ENCODE data around the gene RTCA.

The RTCA gene

GRCh38 chr1:100298512-100298911 lies 32.5 kb downstream of the RTCA start:
- no peak for TF ChIP-seq CTCF (IDR thresholded peaks at IDR 0.05; ENCODE audit: low read depth, low read length, missing control alignments)
- no peak overlapping the region for H3K4me3 ChIP-seq (ENCODE audit: low read depth, low read length)
- no peak for DNase-seq (ENCODE audit: low read depth)

GRCh38 chr1:100299521-100300222 lies 33.7 kb downstream of the RTCA start:
- no peak overlapping the region for H3K4me3 ChIP-seq (ENCODE audit: low read depth, low read length)
- no peak for TF ChIP-seq CTCF (IDR thresholded peaks at IDR 0.05; ENCODE audit: low read depth, low read length, missing control alignments)
- no peak for DNase-seq (ENCODE audit: low read depth)

GRCh38 chr1:100300691-100301090 lies 34.7 kb downstream of the RTCA start:
- TF ChIP-seq CTCF (IDR thresholded peaks at IDR 0.05; ENCODE audit: low read depth, low read length, missing control alignments) = no peak
- DNase-seq (ENCODE audit: low read depth) = no peak
- H3K4me3 ChIP-seq (ENCODE audit: low read depth, low read length) = no peak overlapping the region

- no peak for TF ChIP-seq CTCF (IDR thresholded peaks at IDR 0.05; ENCODE audit: low read depth, low read length, missing control alignments)
- no peak for DNase-seq (ENCODE audit: low read depth)
- H3K4me3 ChIP-seq (ENCODE audit: low read depth, low read length) = no peak overlapping the region
Measured at GRCh38 chr1:100302739-100303138, 36.7 kb downstream of the RTCA start.

GRCh38 chr1:100304227-100304626 lies 38.2 kb downstream of the RTCA start:
- TF ChIP-seq CTCF (IDR thresholded peaks at IDR 0.05; ENCODE audit: low read depth, low read length, missing control alignments) = no peak
- H3K4me3 ChIP-seq (ENCODE audit: low read depth, low read length) = no peak overlapping the region
- no peak for DNase-seq (ENCODE audit: low read depth)

- DNase-seq (ENCODE audit: low read depth) = no peak
- H3K4me3 ChIP-seq (ENCODE audit: low read depth, low read length) = no peak overlapping the region
- TF ChIP-seq CTCF (IDR thresholded peaks at IDR 0.05; ENCODE audit: low read depth, low read length, missing control alignments) = no peak
Measured at GRCh38 chr1:100304921-100305320, 38.9 kb downstream of the RTCA start.

GRCh38 chr1:100305954-100306353 lies 39.9 kb downstream of the RTCA start:
- no peak for TF ChIP-seq CTCF (IDR thresholded peaks at IDR 0.05; ENCODE audit: low read depth, low read length, missing control alignments)
- no peak for DNase-seq (ENCODE audit: low read depth)
- no peak overlapping the region for H3K4me3 ChIP-seq (ENCODE audit: low read depth, low read length)
